Ovary (tissue), 9 donors: Measurements from ENCODE around the gene KIF26B. TPM values are rescaled to one million over a fixed set of nuclear protein-coding genes. Genes with fewer than 3 reads are reported as not detected.

Source experiments
- DNase-seq, 5 donors: peaks; one replicate each; pipeline ENCODE4 v3.0.0-alpha.2; 2019 to 2020
- H3K27ac ChIP-seq, 2 donors: fragments of 200-600 bp; one replicate each; pipeline versions ENCODE4 v1.5.1 to v1.8.0; 2019 to 2022
- H3K27me3 ChIP-seq: fragments of 200-600 bp; one replicate; pipeline ENCODE4 v1.8.0; 2022
- H3K36me3 ChIP-seq: fragments of 200-600 bp; sonication (generic); one replicate; pipeline ENCODE4 v1.5.1; 2019
- H3K4me1 ChIP-seq: one replicate; pipeline ENCODE4 v1.8.1; 2013; ENCODE audit warnings: mild to moderate bottlenecking, moderate library complexity; ENCODE audit not compliant: insufficient read depth
- H3K4me3 ChIP-seq: fragments of 200-600 bp; sonication (generic); one replicate; pipeline ENCODE4 v1.5.1; 2017
- H3K9me3 ChIP-seq, 2 donors: fragments of 200-600 bp in 1 of 2; sonication (generic) in 1 of 2; one replicate each; pipeline versions ENCODE4 v1.5.1 to v1.8.1; 2013 to 2019; ENCODE audit warnings: mild to moderate bottlenecking in 1 of 2, moderate library complexity in 1 of 2
- CTCF ChIP-seq, 3 donors: fragments of 450-650 bp in 2 of 3; fragments of 200-600 bp in 1 of 3; IDR thresholded peaks; one replicate each; pipeline versions ENCODE4 v1.5.1 to v1.8.0; 2016 to 2022; ENCODE audit warnings: antibody characterized with exemption in 3 of 3, mild to moderate bottlenecking in 1 of 3
- EP300 ChIP-seq: sonication (generic); formaldehyde crosslinking; IDR thresholded peaks from one replicate; pipeline ENCODE4 v1.6.1; 2017; ENCODE audit warnings: antibody characterized with exemption
- POLR2A ChIP-seq: fragments of 450-650 bp; IDR thresholded peaks from one replicate; pipeline ENCODE4 v1.6.1; 2017; ENCODE audit warnings: antibody characterized with exemption, mild to moderate bottlenecking, moderate library complexity
- WGBS, 3 donors: extraction: QIAGEN DNeasy Blood & Tissue Kit in 1 of 3; methylation state at CpG; one replicate each; pipeline versions ENCODE4 v1.1.5 to v1.1.7; 2013 to 2017; 5-methylcytosine and 5-hydroxymethylcytosine counted together
- intact Hi-C, 4 donors: fragments of 100-400 bp; cut with DNase I; formaldehyde crosslinking; loops; one replicate each; pipeline versions ENCODE4 v1.11.0 to v1.15.1; 2022 to 2023
- polyA plus RNA-seq, 2 donors: library from polyadenylated mRNA; stranded (reverse); fragments of 200-250 nt in 1 of 2; fragments of 350-450 nt in 1 of 2; fragmentation: Illumina TruSeq in 1 of 2; extraction: RNeasy Lipid Tissue Mini Kit (QIAGEN cat#74804) in 1 of 2; gene quantifications; one replicate each; pipeline ENCODE4 v1.2.3, GENCODE V29; 2013 to 2014
- total RNA-seq, 7 donors: library from RNA; depleted of rRNA in 2 of 7; stranded (reverse); fragments of >200 nt in 2 of 7; fragmentation: NEBNext Ultra II Directional in 3 of 7; extraction: Animal tissue kit (Norgen Biotek cat#: 25700) in 3 of 7; gene quantifications; one replicate each; pipeline versions ENCODE4 v1.1.0 to v1.2.4, GENCODE V29; 2016 to 2023
- donor health status: DM: no; HTN: no; CAD: no; lungs with moderate emphysema.
- donor health status: DM: no; HTN: no; CAD: no.
- donor health status: Bipolar disorder and iron deficiency.
- donor health status: DM: yes; HTN: yes; CAD: no.
- donor health status: DM: no; HTN: no; CAD: no.
- donor health status: DM: yes; HTN: yes; CAD: no.

The KIF26B gene
- total and polyA plus RNA-seq, 9 donors, result 0.28 to 4.0 (median 0.54) TPM

DNA sequence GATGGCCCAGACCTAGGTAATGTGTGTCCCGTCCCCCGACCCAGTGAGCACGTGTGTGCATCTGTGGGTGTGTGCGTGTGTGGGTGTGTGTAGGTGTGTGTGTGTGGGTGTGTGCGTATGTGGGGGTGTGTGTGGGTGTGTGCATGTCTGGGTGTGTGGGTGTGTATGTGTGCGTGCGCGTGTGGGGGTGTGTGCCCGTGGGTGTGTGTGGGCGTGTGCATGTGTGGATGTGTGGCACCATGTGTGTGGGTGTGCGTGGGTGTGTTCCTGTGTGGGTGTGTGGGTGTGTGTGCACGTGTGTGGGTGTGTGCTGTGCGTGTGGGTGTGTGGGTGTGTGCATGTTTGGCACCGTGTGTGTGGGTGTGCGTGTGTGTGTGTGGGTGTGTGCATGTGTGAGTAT, 309.5 kb downstream of the KIF26B start:
- no peak overlapping the region for H3K4me3 ChIP-seq
- no peaks in the 10 kb centered on the region for H3K27me3 ChIP-seq
- WGBS, 3 donors, result 75 to 87% (median 81%) methylated on average over 15 of the region's 15 CpGs
- H3K36me3 ChIP-seq, result no peaks in the 10 kb centered on the region
- intact Hi-C loops, result no loop called here
- no peak for DNase-seq
- no peaks in the 10 kb centered on the region for H3K4me1 ChIP-seq
- no peak overlapping the region for H3K27ac ChIP-seq
- H3K9me3 ChIP-seq, result no peaks in the 10 kb centered on the region
- TF ChIP-seq EP300 (no peak), POLR2A (no peak), CTCF (IDR thresholded peaks at IDR 0.05) (no peak)

DNA sequence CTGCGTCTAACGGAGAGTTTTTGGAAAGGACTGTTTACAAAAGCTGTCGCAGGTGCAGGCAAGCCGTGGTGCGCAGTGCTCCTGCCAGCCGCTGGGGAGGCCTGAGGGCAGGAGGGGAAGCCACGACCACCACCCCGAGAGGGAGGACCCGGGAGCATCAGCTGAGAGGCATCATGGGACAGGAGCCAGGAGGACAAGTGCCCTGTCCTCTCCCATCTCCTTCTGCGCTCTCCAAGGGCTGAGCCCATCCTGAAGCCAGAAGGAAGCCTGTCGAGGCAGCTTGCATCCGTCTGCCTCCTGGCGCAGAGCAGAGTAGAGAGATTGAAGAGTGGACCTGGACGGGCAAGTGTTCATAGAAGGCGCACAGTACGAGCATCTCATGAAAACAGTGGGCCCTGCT, 310.9 kb downstream of the KIF26B start:
- intact Hi-C loops, result no loop called here
- Histone ChIP-seq H3K27me3 (no peaks in the 10 kb centered on the region), H3K27ac (no peak overlapping the region), H3K4me3 (no peak overlapping the region), H3K9me3 (no peaks in the 10 kb centered on the region), H3K36me3 (no peaks in the 10 kb centered on the region), H3K4me1 (no peaks in the 10 kb centered on the region)
- no peak for TF ChIP-seq POLR2A
- TF ChIP-seq EP300, result no peak
- TF ChIP-seq CTCF (IDR thresholded peaks at IDR 0.05), result no peak
- DNase-seq, result no peak
- 61 to 83% (median 73%) methylated on average over 16 of the region's 16 CpGs for WGBS, 3 donors

GRCh38 chr1:245466261-245466660, 311.5 kb downstream of the KIF26B start:
- no peak for DNase-seq
- no peak overlapping the region for H3K4me3 ChIP-seq
- TF ChIP-seq EP300, result no peak
- no peak for TF ChIP-seq CTCF (IDR thresholded peaks at IDR 0.05)
- TF ChIP-seq POLR2A, result no peak
- H3K4me1 ChIP-seq, result no peaks in the 10 kb centered on the region
- no peaks in the 10 kb centered on the region for H3K9me3 ChIP-seq
- H3K36me3 ChIP-seq, result no peaks in the 10 kb centered on the region
- WGBS, 3 donors, result 39 to 46% (median 42%) methylated on average over 7 of the region's 7 CpGs
- intact Hi-C loops, result no loop called here
- H3K27me3 ChIP-seq, result no peaks in the 10 kb centered on the region
- H3K27ac ChIP-seq, result no peak overlapping the region

DNA sequence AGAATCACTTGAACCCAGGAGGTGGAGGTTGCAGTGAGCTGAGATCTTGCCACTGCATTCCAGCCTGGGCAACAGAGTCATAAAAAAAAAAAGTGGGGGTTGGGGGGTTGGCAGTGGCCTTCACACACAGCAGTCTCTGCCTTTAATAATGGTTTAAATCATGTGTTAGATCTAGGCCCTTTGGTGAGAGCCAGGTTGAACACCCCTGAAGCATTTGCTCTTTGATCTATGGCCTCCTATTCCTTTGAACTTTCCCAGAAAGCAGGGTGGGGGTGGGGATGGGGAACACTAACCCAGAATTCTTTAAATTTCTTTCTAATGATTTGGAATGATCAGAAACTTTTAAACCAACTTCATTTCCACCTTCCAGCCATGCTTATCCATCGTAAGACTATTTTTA, 313.0 kb downstream of the KIF26B start:
- TF ChIP-seq CTCF (IDR thresholded peaks at IDR 0.05) (no peak), POLR2A (no peak), EP300 (no peak)
- Histone ChIP-seq H3K4me1 (no peaks in the 10 kb centered on the region), H3K36me3 (no peaks in the 10 kb centered on the region), H3K4me3 (no peak overlapping the region), H3K27ac (no peak overlapping the region), H3K9me3 (no peaks in the 10 kb centered on the region), H3K27me3 (no peaks in the 10 kb centered on the region)
- no peak for DNase-seq
- 92 to 98% (median 97%) methylated on average over 1 of the region's 1 CpG for WGBS, 3 donors
- intact Hi-C loops, result no loop called here

GRCh38 chr1:245469006-245469405, 314.2 kb downstream of the KIF26B start:
- 78 to 86% (median 79%) methylated on average over 6 of the region's 6 CpGs for WGBS, 3 donors
- DNase-seq, result no peak
- H3K27ac ChIP-seq, result no peak overlapping the region
- intact Hi-C loops, result no loop called here
- no peaks in the 10 kb centered on the region for H3K4me1 ChIP-seq
- no peaks in the 10 kb centered on the region for H3K9me3 ChIP-seq
- H3K4me3 ChIP-seq, result no peak overlapping the region
- no peaks in the 10 kb centered on the region for H3K27me3 ChIP-seq
- no peaks in the 10 kb centered on the region for H3K36me3 ChIP-seq
- TF ChIP-seq POLR2A (no peak), EP300 (no peak), CTCF (IDR thresholded peaks at IDR 0.05) (no peak)
